Renal cortex interstitium (tissue), 11 donors: ENCODE results near the gene CDK5RAP2. TPM values are rescaled to one million over a fixed set of nuclear protein-coding genes. Genes with fewer than 3 reads are reported as not detected.
"Not testable (repeated sequence)": the region's sequence is repeated elsewhere in the genome, so short reads cannot be mapped to it uniquely, and the experiment has no call there.

Experiments
- DNase-seq, 11 donors: peaks; one replicate each; pipeline ENCODE4 v3.0.0-alpha.2; 2013; ENCODE audit warnings: low read depth in 9 of 11, low spot score in 4 of 11; ENCODE audit errors: extremely low read depth in 1 of 11
- polyA plus RNA-seq, 3 donors: library from polyadenylated mRNA; unstranded; fragments of 120-200 nt; gene quantifications; one replicate each; pipeline ENCODE4 v1.2.1, GENCODE V29; 2013; ENCODE audit not compliant: insufficient read length in 3 of 3

CDK5RAP2 gene
- polyA plus RNA-seq, 3 donors = 57.9 to 66.9 (median 61.8) TPM

GRCh38 chr9:120561709-120562108 lies 18.3 kb downstream of the CDK5RAP2 start:
- DNase-seq = no peak

- DNase-seq = no peak
Observed at GRCh38 chr9:120559546-120559945, 20.4 kb downstream of the CDK5RAP2 start.

- no peak for DNase-seq
Observed at GRCh38 chr9:120558454-120558853, 21.5 kb downstream of the CDK5RAP2 start.

- DNase-seq = no peak
Observed at GRCh38 chr9:120557205-120557604, 22.8 kb downstream of the CDK5RAP2 start.

- no peak for DNase-seq
Observed at GRCh38 chr9:120556775-120557174, 23.2 kb downstream of the CDK5RAP2 start.

GRCh38 chr9:120555839-120556238 lies 24.1 kb downstream of the CDK5RAP2 start:
- no peak for DNase-seq

- DNase-seq = not testable (repeated sequence)
Observed at GRCh38 chr9:120552210-120552704, 27.7 kb downstream of the CDK5RAP2 start.

- DNase-seq = no peak
Observed at GRCh38 chr9:120545701-120546550, 34.0 kb downstream of the CDK5RAP2 start.

GRCh38 chr9:120544441-120544840 lies 35.5 kb downstream of the CDK5RAP2 start:
- DNase-seq = no peak

GRCh38 chr9:120542701-120543490 lies 37.1 kb downstream of the CDK5RAP2 start:
- no peak for DNase-seq

GRCh38 chr9:120541921-120542320 lies 38.0 kb downstream of the CDK5RAP2 start:
- no peak for DNase-seq

- no peak for DNase-seq
Observed at GRCh38 chr9:120539951-120540350, 40.0 kb downstream of the CDK5RAP2 start.

GRCh38 chr9:120538339-120538738 lies 41.6 kb downstream of the CDK5RAP2 start:
- DNase-seq = no peak

- no peak for DNase-seq
Observed at GRCh38 chr9:120536949-120537640, 42.9 kb downstream of the CDK5RAP2 start.

GRCh38 chr9:120536094-120536493 lies 43.9 kb downstream of the CDK5RAP2 start:
- no peak for DNase-seq

GRCh38 chr9:120534266-120534665 lies 45.7 kb downstream of the CDK5RAP2 start:
- no peak for DNase-seq

- no peak for DNase-seq
Observed at GRCh38 chr9:120532891-120533290, 47.1 kb downstream of the CDK5RAP2 start.

- no peak for DNase-seq
Observed at GRCh38 chr9:120532475-120532874, 47.5 kb downstream of the CDK5RAP2 start.

- DNase-seq = peak in 2 of 11 donors; percentile 1 to 5
Observed at GRCh38 chr9:120531683-120532300, 48.2 kb downstream of the CDK5RAP2 start.
